Fibroblast of lung (primary cell): Measurements from ENCODE around the gene CSF1R. TPM values are rescaled to one million over a fixed set of nuclear protein-coding genes. Genes with fewer than 3 reads are reported as not detected.

ENCODE experiments used
- DNase-seq, 2 donors: peaks; one replicate each; pipeline versions ENCODE4 v3.0.0 to v3.0.0-alpha.2; 2010; ENCODE audit warnings: low read depth in 2 of 2
- H2AFZ ChIP-seq: 2 replicates; pipeline ENCODE4 v1.5.1; 2012; ENCODE audit warnings: low read length, control low read depth, inconsistent platforms
- H3K27ac ChIP-seq: 2 replicates; pipeline ENCODE4 v1.5.1; 2011; ENCODE audit warnings: low read length, control low read depth; ENCODE audit not compliant: insufficient read depth
- H3K27me3 ChIP-seq: 2 replicates; pipeline ENCODE4 v1.5.1; 2011; ENCODE audit warnings: mild to moderate bottlenecking, low read length; ENCODE audit not compliant: control insufficient read depth, insufficient read depth
- H3K36me3 ChIP-seq: 2 replicates; pipeline ENCODE4 v1.5.1; 2011; ENCODE audit warnings: low read length; ENCODE audit not compliant: control insufficient read depth, insufficient read depth
- H3K4me1 ChIP-seq: 2 replicates; pipeline ENCODE4 v1.5.1; 2011; ENCODE audit warnings: low read length; ENCODE audit not compliant: control insufficient read depth, insufficient read depth; ENCODE audit errors: extremely low read depth
- H3K4me2 ChIP-seq: 2 replicates; pipeline ENCODE4 v1.5.1; 2011; ENCODE audit warnings: low read length, control low read depth; ENCODE audit not compliant: insufficient read depth; ENCODE audit errors: extremely low read depth
- H3K4me3 ChIP-seq, 4 experiments: fragments of 200-600 bp in 1 of 4; sonication (generic) in 1 of 4; replicated peaks in 1 of 4; 2 replicates each; pipeline ENCODE4 v1.5.1; 2011 to 2016; ENCODE audit warnings: low read length in 4 of 4, low read depth in 3 of 4, mild to moderate bottlenecking in 3 of 4, control low read depth in 2 of 4, inconsistent platforms in 1 of 4, mixed read lengths in 1 of 4; ENCODE audit not compliant: insufficient read depth in 1 of 4; ENCODE audit errors: control extremely low read depth in 1 of 4
- H3K79me2 ChIP-seq: 2 replicates; pipeline ENCODE4 v1.5.1; 2012; ENCODE audit warnings: mild to moderate bottlenecking, low read length, inconsistent platforms; ENCODE audit not compliant: control insufficient read depth, insufficient read depth
- H3K9ac ChIP-seq: 2 replicates; pipeline ENCODE4 v1.5.1; 2011; ENCODE audit warnings: mild to moderate bottlenecking, low read length, control low read depth; ENCODE audit not compliant: insufficient read depth
- H3K9me3 ChIP-seq: 2 replicates; pipeline ENCODE4 v1.5.1; 2012; ENCODE audit warnings: low read depth, low read length; ENCODE audit not compliant: control insufficient read depth, insufficient read depth
- H4K20me1 ChIP-seq: 2 replicates; pipeline ENCODE4 v1.5.1; 2011; ENCODE audit warnings: low read length; ENCODE audit not compliant: control insufficient read depth, insufficient read depth; ENCODE audit errors: extremely low read depth
- CTCF ChIP-seq, 2 donors: IDR thresholded peaks in 1 of 2; conservative IDR thresholded peaks in 1 of 2; 1 replicate in 1 of 2; 2 replicates in 1 of 2; pipeline ENCODE4 v1.5.1; 2011 to 2012; ENCODE audit warnings: low read length in 2 of 2, control low read depth in 1 of 2, inconsistent platforms in 1 of 2, low read depth in 1 of 2, mild to moderate bottlenecking in 1 of 2
- EZH2 ChIP-seq: IDR thresholded peaks from 2 replicates; pipeline ENCODE4 v1.5.1; 2012; ENCODE audit warnings: low read length, control low read depth, mild to moderate bottlenecking; ENCODE audit errors: missing control alignments
- polyA plus RNA-seq, 2 donors: library from polyadenylated mRNA; depleted of rRNA in 1 of 2; stranded (reverse) in 1 of 2; unstranded in 1 of 2; fragments of >200 nt; gene quantifications; 2 replicates each; pipeline ENCODE4 v1.2.1, GENCODE V29; 2011 to 2012; ENCODE audit warnings: missing spikeins in 1 of 2
- total RNA-seq: library from RNA; depleted of rRNA; stranded (reverse); fragments of >200 nt; gene quantifications from 2 replicates; pipeline ENCODE4 v1.2.1, GENCODE V29; 2014

CSF1R gene
- total and polyA plus RNA-seq, 2 donors (not counting 1 experiment from before 2014, with no cell fraction given), result 0.07 TPM; not detected in 1

GRCh38 chr5:150106674-150107426 is 20.5 kb upstream of the CSF1R start:
- no peak overlapping the region for H3K9ac ChIP-seq

DNA sequence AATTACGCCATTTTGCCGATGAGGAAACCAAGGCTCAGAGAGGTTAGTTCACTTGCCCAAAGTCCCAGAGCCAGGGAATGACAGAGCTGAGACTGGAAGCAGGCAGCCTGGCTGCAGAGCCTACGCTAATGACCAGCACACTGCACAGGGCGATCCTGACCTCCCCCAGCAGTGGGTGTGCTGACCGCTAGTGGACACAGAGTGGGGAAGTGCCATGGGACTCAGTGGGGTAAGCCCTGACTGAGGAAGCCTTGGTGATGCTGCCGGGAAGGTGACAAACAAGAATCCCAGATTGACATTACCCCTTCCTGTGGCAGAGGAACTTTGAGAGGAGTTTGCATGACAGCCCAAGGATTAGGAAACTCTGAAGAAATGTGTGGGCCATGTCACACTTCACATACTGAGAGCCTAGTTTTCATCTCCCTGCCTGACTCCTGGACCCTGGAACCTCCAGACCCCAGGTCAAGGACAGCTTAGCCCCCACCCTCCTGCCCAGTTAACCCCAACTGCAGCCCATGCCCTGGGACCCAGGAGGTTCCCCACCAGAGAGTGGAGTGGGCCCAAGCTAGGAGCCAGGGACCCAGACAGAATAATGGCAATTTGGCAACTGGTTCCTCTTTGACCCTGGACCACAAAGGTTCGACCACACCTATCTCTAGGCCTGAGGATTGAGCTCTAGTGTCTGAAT is 19.7 kb upstream of the CSF1R start:
- H4K20me1 ChIP-seq, result no peaks in the 10 kb centered on the region
- no peak overlapping the region for H3K4me3 ChIP-seq
- DNase-seq, result no peak
- H3K27me3 ChIP-seq, result no peaks in the 10 kb centered on the region
- no peaks in the 10 kb centered on the region for H3K36me3 ChIP-seq
- no peak overlapping the region for H2AFZ ChIP-seq
- H3K27ac ChIP-seq, result no peak overlapping the region
- H3K9ac ChIP-seq, result no peak overlapping the region
- TF ChIP-seq EZH2 (no peak), CTCF (conservative IDR thresholded peaks at IDR 0.05 in 1 of 2, IDR thresholded peaks at IDR 0.05 in 1 of 2; ENCODE audit: low read depth in 1 of 2, low read length in 2 of 2) (no peak)
- H3K9me3 ChIP-seq, result no peaks in the 10 kb centered on the region
- peaks cover 8% of the 10 kb centered on the region for H3K4me1 ChIP-seq
- no peak overlapping the region for H3K4me2 ChIP-seq
- H3K79me2 ChIP-seq, result no peaks in the 10 kb centered on the region

More at GRCh38 chr5:150106674-150107426, 20.5 kb upstream of the CSF1R start:
- Histone ChIP-seq H3K9me3 (no peaks in the 10 kb centered on the region), H3K79me2 (no peaks in the 10 kb centered on the region), H3K36me3 (no peaks in the 10 kb centered on the region), H3K4me3 (no peak overlapping the region), H2AFZ (no peak overlapping the region), H3K27ac (no peak overlapping the region), H3K4me1 (peaks cover 8% of the 10 kb centered on the region), H3K4me2 (no peak overlapping the region), H3K27me3 (no peaks in the 10 kb centered on the region), H4K20me1 (no peaks in the 10 kb centered on the region)
- no peak for TF ChIP-seq CTCF (conservative IDR thresholded peaks at IDR 0.05 in 1 of 2, IDR thresholded peaks at IDR 0.05 in 1 of 2; ENCODE audit: low read depth in 1 of 2, low read length in 2 of 2)
- DNase-seq, result peak in 1 of 2 donors; percentile 33

GRCh38 chr5:150104550-150104870 is 18.2 kb upstream of the CSF1R start:
- TF ChIP-seq CTCF (conservative IDR thresholded peaks at IDR 0.05 in 1 of 2, IDR thresholded peaks at IDR 0.05 in 1 of 2; ENCODE audit: low read depth in 1 of 2, low read length in 2 of 2) (no peak), EZH2 (no peak)
- no peak overlapping the region for H2AFZ ChIP-seq
- no peak overlapping the region for H3K9ac ChIP-seq
- no peak overlapping the region for H3K4me3 ChIP-seq
- no peak overlapping the region for H3K27ac ChIP-seq
- H3K4me1 ChIP-seq, result peaks cover 8% of the 10 kb centered on the region
- no peaks in the 10 kb centered on the region for H4K20me1 ChIP-seq
- H3K79me2 ChIP-seq, result no peaks in the 10 kb centered on the region
- no peaks in the 10 kb centered on the region for H3K27me3 ChIP-seq
- DNase-seq, result no peak
- no peaks in the 10 kb centered on the region for H3K9me3 ChIP-seq
- H3K4me2 ChIP-seq, result no peak overlapping the region
- no peaks in the 10 kb centered on the region for H3K36me3 ChIP-seq
